GM12878 (cell line): ENCODE measurements around the gene F2. TPM values are rescaled to one million over a fixed set of nuclear protein-coding genes. Genes with fewer than 3 reads are reported as not detected.
A peak's percentile ranks its signal among the peaks of the same experiment; 100 is the strongest.

Experiments
- BACH1 ChIP-seq: fragments of 450-650 bp; IDR thresholded peaks from 2 replicates; pipeline ENCODE4 v1.6.1; 2017; ENCODE audit warnings: mild to moderate bottlenecking, borderline replicate concordance
- EGR1 ChIP-seq, 2 experiments: IDR thresholded peaks; 1 replicate in 1 of 2; 2 replicates in 1 of 2; pipeline ENCODE4 v1.6.1; 2011 to 2012; ENCODE audit warnings: low read depth in 2 of 2, low read length in 2 of 2, borderline replicate concordance in 1 of 2, mild to moderate bottlenecking in 1 of 2, moderate library complexity in 1 of 2
- GATAD2B ChIP-seq: fragments of 450-650 bp; conservative IDR thresholded peaks from 2 replicates; pipeline ENCODE4 v1.6.1; 2017; ENCODE audit warnings: low read depth, mild to moderate bottlenecking, moderate library complexity
- HDAC2 ChIP-seq: fragments of 200-600 bp; sonication (generic); IDR thresholded peaks from 2 replicates; pipeline ENCODE4 v1.6.1; 2017
- KDM1A ChIP-seq: fragments of 200-600 bp; sonication (generic); IDR thresholded peaks from 2 replicates; pipeline ENCODE4 v1.6.1; 2016; ENCODE audit warnings: borderline replicate concordance
- NRF1 ChIP-seq: conservative IDR thresholded peaks from 2 replicates; pipeline ENCODE4 v1.6.1; 2011; ENCODE audit warnings: mild to moderate bottlenecking, low read depth, low read length, improper control_type of control experiment
- RCOR1 ChIP-seq: conservative IDR thresholded peaks from 2 replicates; pipeline ENCODE4 v1.6.1; 2012; ENCODE audit warnings: low read depth, low read length, improper control_type of control experiment
- SMAD1 ChIP-seq: fragments of 450-650 bp; IDR thresholded peaks from 2 replicates; pipeline ENCODE4 v1.6.1; 2018; ENCODE audit warnings: mild to moderate bottlenecking, low read depth; ENCODE audit not compliant: partially characterized antibody
- SREBF1 ChIP-seq: IDR thresholded peaks from 2 replicates; pipeline ENCODE4 v1.6.1; 2012; ENCODE audit warnings: mild to moderate bottlenecking, low read length
- STAT1 ChIP-seq: fragments of 450-650 bp; conservative IDR thresholded peaks from 2 replicates; pipeline ENCODE4 v1.6.1; 2014; ENCODE audit warnings: antibody characterized with exemption, mild to moderate bottlenecking
- SUZ12 ChIP-seq: fragments of 200-600 bp; sonication (generic); IDR thresholded peaks from one replicate; pipeline ENCODE4 v1.6.1; 2018; ENCODE audit warnings: antibody characterized with exemption, mild to moderate bottlenecking; ENCODE audit not compliant: unreplicated experiment
- TBL1XR1 ChIP-seq: IDR thresholded peaks from 2 replicates; pipeline ENCODE4 v1.6.1; 2012; ENCODE audit warnings: low read depth, low read length, improper control_type of control experiment
- YBX1 ChIP-seq: fragments of 450-650 bp; IDR thresholded peaks from 2 replicates; pipeline ENCODE4 v1.6.1; 2016; ENCODE audit warnings: antibody characterized with exemption
- ZNF207 ChIP-seq: fragments of 450-650 bp; IDR thresholded peaks from 2 replicates; pipeline ENCODE4 v1.6.1; 2014; ENCODE audit warnings: antibody characterized with exemption, mild to moderate bottlenecking, borderline replicate concordance
- ZNF24 ChIP-seq: fragments of 450-650 bp; IDR thresholded peaks from 2 replicates; pipeline ENCODE4 v1.6.1; 2017; ENCODE audit warnings: antibody characterized with exemption, mild to moderate bottlenecking
- ZNF274 ChIP-seq: IDR thresholded peaks from one replicate; pipeline ENCODE4 v1.8.0; 2011; ENCODE audit not compliant: insufficient read length, insufficient read depth
- ZZZ3 ChIP-seq: IDR thresholded peaks from 2 replicates; pipeline ENCODE4 v1.6.1; 2011; ENCODE audit warnings: low read depth; ENCODE audit not compliant: control insufficient read depth, insufficient read length
- polyA plus RNA-seq, 11 experiments: library from polyadenylated mRNA; depleted of rRNA in 4 of 11; unstranded in 6 of 11; stranded (reverse) in 5 of 11; fragments of >200 nt; fragmentation: Nextera tagmentation in 4 of 11; fragmentation: Illumina TruSeq in 1 of 11; extraction: Ambion mirVana in 4 of 11; extraction: Trizol in 1 of 11; gene quantifications; 1 replicate in 1 of 11; 2 replicates in 10 of 11; pipeline versions ENCODE4 v1.2.1 to v1.2.3, GENCODE V29; 2011 to 2016; ENCODE audit warnings: inconsistent platforms in 2 of 11, missing spikeins in 2 of 11, low read depth in 1 of 11
- total RNA-seq, 4 experiments: library from RNA; depleted of rRNA in 3 of 4; stranded (reverse); fragments of >200 nt in 3 of 4; fragmentation: Illumina TruSeq in 1 of 4; extraction: Trizol in 1 of 4; gene quantifications; 2 replicates each; pipeline versions ENCODE4 v1.2.1 to v1.2.3, GENCODE V29; 2013 to 2021
- TF ChIP-seq, protein P1 (sequence below): IDR thresholded peaks from 2 replicates; pipeline ENCODE4 v1.6.1; 2011; ENCODE audit warnings: borderline replicate concordance, low read depth, mild to moderate bottlenecking, moderate library complexity, mixed read lengths, low read length; ENCODE audit not compliant: insufficient read depth; ENCODE audit errors: extremely low read length
- TF ChIP-seq, protein P2 (sequence below): fragments of 450-650 bp; conservative IDR thresholded peaks from 2 replicates; pipeline ENCODE4 v1.6.1; 2017; ENCODE audit warnings: mild to moderate bottlenecking, moderate library complexity
- TF ChIP-seq, protein P3 (sequence below): fragments of 450-650 bp; IDR thresholded peaks from 2 replicates; pipeline ENCODE4 v1.6.1; 2016; ENCODE audit warnings: mild to moderate bottlenecking
- TF ChIP-seq, protein P4 (sequence below): fragments of 450-650 bp; IDR thresholded peaks from 2 replicates; pipeline ENCODE4 v1.6.1; 2017; ENCODE audit warnings: low read depth, mild to moderate bottlenecking, moderate library complexity
- TF ChIP-seq, protein P5 (sequence below): fragments of 450-650 bp; IDR thresholded peaks from 2 replicates; pipeline ENCODE4 v1.6.1; 2017; ENCODE audit warnings: mild to moderate bottlenecking, low read depth, inconsistent platforms; ENCODE audit not compliant: poor library complexity, severe bottlenecking

The F2 gene
- total and polyA plus RNA-seq, 10 of the 15 experiments (the other 5 are each of a cell fraction or from before 2014, with no cell fraction given) = 0.23 to 0.72 TPM; not detected in 8

DNA sequence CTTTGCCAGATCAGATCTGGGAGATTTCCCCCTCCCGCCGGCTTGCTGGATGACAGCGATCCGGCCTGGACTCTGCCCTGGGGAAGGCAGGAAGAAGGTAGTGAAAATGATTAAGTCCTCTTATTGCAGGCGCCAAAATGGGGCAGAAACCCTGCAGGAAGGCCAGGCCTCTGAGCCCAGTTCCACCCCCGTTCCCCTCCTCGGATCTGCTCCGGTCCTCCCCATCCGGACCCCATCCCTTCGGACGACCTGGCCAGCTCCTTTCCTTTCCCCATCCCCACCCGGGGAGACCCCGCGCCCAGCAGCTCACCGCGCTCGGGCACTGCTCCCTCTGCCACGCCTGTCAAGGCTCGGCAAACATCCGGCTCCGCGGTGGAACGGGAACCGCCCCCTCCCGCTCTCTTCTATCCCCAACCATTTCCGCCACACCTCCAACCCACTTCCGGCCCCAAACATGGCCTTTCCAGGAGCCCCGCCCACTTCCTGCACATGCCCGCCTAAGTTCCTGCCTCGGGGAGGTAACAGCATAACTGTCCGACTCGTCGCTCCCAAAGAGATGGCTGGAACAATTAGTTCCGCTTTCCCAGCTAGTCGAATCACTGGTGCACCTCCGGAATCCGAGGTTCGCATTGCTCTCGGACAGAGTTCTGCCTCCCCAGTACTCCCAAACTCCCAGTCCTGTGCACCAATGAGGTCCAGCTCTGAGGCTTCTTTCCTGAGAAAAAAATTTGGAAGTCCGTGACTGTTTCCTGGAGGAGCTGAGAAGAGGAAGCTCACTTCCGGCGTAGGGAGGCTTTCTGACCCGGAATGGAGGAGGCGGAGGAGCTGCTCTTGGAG is 18.6 kb upstream of the F2 start, which contains the start of the genes ARHGAP1 and ZNF408 (continued):
- TF ChIP-seq, protein P1, sequence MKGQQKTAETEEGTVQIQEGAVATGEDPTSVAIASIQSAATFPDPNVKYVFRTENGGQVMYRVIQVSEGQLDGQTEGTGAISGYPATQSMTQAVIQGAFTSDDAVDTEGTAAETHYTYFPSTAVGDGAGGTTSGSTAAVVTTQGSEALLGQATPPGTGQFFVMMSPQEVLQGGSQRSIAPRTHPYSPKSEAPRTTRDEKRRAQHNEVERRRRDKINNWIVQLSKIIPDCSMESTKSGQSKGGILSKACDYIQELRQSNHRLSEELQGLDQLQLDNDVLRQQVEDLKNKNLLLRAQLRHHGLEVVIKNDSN = peak; percentile 45
- TF ChIP-seq SREBF1 (no peak), BACH1 (0 out of 2 replicates have a peak, but pooled peaks have one; percentile 29), TBL1XR1 (peak; percentile 75; the same call in 1 of the 2 replicates), SMAD1 (peak; percentile 33), ZNF274 (no peak), NRF1 (no peak), EGR1 (IDR thresholded peaks at IDR 0.05; ENCODE audit: borderline replicate concordance in 1 of 2, low read depth in 2 of 2, low read length in 2 of 2) (no peak; a peak in 2 of 3 replicates), STAT1 (peak; percentile 99), ZZZ3 (peak; percentile 81), KDM1A (no peak), GATAD2B (peak; percentile 78), SUZ12 (no peak), HDAC2 (no peak; the same call in 1 of the 2 replicates), YBX1 (no peak), ZNF207 (peak; percentile 99), ZNF24 (no peak), RCOR1 (no peak)
- TF ChIP-seq, protein P2, sequence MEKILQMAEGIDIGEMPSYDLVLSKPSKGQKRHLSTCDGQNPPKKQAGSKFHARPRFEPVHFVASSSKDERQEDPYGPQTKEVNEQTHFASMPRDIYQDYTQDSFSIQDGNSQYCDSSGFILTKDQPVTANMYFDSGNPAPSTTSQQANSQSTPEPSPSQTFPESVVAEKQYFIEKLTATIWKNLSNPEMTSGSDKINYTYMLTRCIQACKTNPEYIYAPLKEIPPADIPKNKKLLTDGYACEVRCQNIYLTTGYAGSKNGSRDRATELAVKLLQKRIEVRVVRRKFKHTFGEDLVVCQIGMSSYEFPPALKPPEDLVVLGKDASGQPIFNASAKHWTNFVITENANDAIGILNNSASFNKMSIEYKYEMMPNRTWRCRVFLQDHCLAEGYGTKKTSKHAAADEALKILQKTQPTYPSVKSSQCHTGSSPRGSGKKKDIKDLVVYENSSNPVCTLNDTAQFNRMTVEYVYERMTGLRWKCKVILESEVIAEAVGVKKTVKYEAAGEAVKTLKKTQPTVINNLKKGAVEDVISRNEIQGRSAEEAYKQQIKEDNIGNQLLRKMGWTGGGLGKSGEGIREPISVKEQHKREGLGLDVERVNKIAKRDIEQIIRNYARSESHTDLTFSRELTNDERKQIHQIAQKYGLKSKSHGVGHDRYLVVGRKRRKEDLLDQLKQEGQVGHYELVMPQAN = peak; percentile 79
- TF ChIP-seq, protein P3, sequence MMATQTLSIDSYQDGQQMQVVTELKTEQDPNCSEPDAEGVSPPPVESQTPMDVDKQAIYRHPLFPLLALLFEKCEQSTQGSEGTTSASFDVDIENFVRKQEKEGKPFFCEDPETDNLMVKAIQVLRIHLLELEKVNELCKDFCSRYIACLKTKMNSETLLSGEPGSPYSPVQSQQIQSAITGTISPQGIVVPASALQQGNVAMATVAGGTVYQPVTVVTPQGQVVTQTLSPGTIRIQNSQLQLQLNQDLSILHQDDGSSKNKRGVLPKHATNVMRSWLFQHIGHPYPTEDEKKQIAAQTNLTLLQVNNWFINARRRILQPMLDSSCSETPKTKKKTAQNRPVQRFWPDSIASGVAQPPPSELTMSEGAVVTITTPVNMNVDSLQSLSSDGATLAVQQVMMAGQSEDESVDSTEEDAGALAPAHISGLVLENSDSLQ = peak; percentile 93
- TF ChIP-seq, protein P4, sequence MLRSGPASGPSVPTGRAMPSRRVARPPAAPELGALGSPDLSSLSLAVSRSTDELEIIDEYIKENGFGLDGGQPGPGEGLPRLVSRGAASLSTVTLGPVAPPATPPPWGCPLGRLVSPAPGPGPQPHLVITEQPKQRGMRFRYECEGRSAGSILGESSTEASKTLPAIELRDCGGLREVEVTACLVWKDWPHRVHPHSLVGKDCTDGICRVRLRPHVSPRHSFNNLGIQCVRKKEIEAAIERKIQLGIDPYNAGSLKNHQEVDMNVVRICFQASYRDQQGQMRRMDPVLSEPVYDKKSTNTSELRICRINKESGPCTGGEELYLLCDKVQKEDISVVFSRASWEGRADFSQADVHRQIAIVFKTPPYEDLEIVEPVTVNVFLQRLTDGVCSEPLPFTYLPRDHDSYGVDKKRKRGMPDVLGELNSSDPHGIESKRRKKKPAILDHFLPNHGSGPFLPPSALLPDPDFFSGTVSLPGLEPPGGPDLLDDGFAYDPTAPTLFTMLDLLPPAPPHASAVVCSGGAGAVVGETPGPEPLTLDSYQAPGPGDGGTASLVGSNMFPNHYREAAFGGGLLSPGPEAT = peak; percentile 100
- TF ChIP-seq, protein P5, sequence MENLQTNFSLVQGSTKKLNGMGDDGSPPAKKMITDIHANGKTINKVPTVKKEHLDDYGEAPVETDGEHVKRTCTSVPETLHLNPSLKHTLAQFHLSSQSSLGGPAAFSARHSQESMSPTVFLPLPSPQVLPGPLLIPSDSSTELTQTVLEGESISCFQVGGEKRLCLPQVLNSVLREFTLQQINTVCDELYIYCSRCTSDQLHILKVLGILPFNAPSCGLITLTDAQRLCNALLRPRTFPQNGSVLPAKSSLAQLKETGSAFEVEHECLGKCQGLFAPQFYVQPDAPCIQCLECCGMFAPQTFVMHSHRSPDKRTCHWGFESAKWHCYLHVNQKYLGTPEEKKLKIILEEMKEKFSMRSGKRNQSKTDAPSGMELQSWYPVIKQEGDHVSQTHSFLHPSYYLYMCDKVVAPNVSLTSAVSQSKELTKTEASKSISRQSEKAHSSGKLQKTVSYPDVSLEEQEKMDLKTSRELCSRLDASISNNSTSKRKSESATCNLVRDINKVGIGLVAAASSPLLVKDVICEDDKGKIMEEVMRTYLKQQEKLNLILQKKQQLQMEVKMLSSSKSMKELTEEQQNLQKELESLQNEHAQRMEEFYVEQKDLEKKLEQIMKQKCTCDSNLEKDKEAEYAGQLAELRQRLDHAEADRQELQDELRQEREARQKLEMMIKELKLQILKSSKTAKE = peak; percentile 97
